ENCODE data around the gene UBXN11.

The UBXN11 gene

GRCh38 chr1:26290122-26290881 is 16.1 kb downstream of the UBXN11 start:
- Histone ChIP-seq H4K20me1 (ENCODE audit: insufficient read depth, low read length, poor library complexity, severe bottlenecking) (no peaks in the 10 kb centered on the region), H3K4me3 (ENCODE audit: low read length, poor library complexity, severe bottlenecking) (peak overlapping the region; percentile 69), H3F3A (ENCODE audit: low read depth) (peaks cover 31% of the 10 kb centered on the region), H3K9me3 (ENCODE audit: insufficient read depth, low read depth, low read length) (no peaks in the 10 kb centered on the region), H3K27me3 (ENCODE audit: insufficient read depth, low read length, poor library complexity, severe bottlenecking) (no peaks in the 10 kb centered on the region), H3K79me2 (ENCODE audit: insufficient read depth, low read length) (no peaks in the 10 kb centered on the region), H2AFZ (ENCODE audit: low read length) (no peak overlapping the region), H3K4me1 (ENCODE audit: insufficient read depth, low read length, poor library complexity, severe bottlenecking) (peaks cover 69% of the 10 kb centered on the region), H3K9ac (ENCODE audit: low read depth, low read length, poor library complexity, severe bottlenecking) (peak overlapping the region; percentile 88), H3K9me2 (replicated peaks; ENCODE audit: low read depth, low read length) (no peaks in the 10 kb centered on the region), H3K4me2 (ENCODE audit: low read depth, low read length, poor library complexity, severe bottlenecking) (peak overlapping the region; percentile 98), H3K36me3 (ENCODE audit: insufficient read depth, low read length) (no peaks in the 10 kb centered on the region)
- no peak for TF ChIP-seq CTCF (conservative IDR thresholded peaks at IDR 0.05; ENCODE audit: low read length)
- no peak for TF ChIP-seq EZH2phosphoT487 (IDR thresholded peaks at IDR 0.05; ENCODE audit: borderline replicate concordance)

- H3K36me3 ChIP-seq (ENCODE audit: insufficient read depth, low read length): no peaks in the 10 kb centered on the region
- H3K9ac ChIP-seq (ENCODE audit: low read depth, low read length, poor library complexity, severe bottlenecking): peak overlapping the region; percentile 88
- H3K79me2 ChIP-seq (ENCODE audit: insufficient read depth, low read length): no peaks in the 10 kb centered on the region
- no peaks in the 10 kb centered on the region for H3K9me2 ChIP-seq (replicated peaks; ENCODE audit: low read depth, low read length)
- no peak overlapping the region for H2AFZ ChIP-seq (ENCODE audit: low read length)
- H3K4me3 ChIP-seq (ENCODE audit: low read length, poor library complexity, severe bottlenecking): peak overlapping the region; percentile 69
- TF ChIP-seq CTCF (conservative IDR thresholded peaks at IDR 0.05; ENCODE audit: low read length): no peak; the same call in 1 of the 2 replicates
- no peak for TF ChIP-seq EZH2phosphoT487 (IDR thresholded peaks at IDR 0.05; ENCODE audit: borderline replicate concordance)
- H3K4me1 ChIP-seq (ENCODE audit: insufficient read depth, low read length, poor library complexity, severe bottlenecking): peaks cover 74% of the 10 kb centered on the region
- H4K20me1 ChIP-seq (ENCODE audit: insufficient read depth, low read length, poor library complexity, severe bottlenecking): no peaks in the 10 kb centered on the region
- H3F3A ChIP-seq (ENCODE audit: low read depth): peaks cover 31% of the 10 kb centered on the region
- no peaks in the 10 kb centered on the region for H3K9me3 ChIP-seq (ENCODE audit: insufficient read depth, low read depth, low read length)
- H3K27me3 ChIP-seq (ENCODE audit: insufficient read depth, low read length, poor library complexity, severe bottlenecking): no peaks in the 10 kb centered on the region
- H3K4me2 ChIP-seq (ENCODE audit: low read depth, low read length, poor library complexity, severe bottlenecking): peak overlapping the region; percentile 98
Measured at GRCh38 chr1:26289158-26290059, 17.0 kb downstream of the UBXN11 start.

GRCh38 chr1:26288311-26288941 is 18.0 kb downstream of the UBXN11 start:
- H3K27me3 ChIP-seq (ENCODE audit: insufficient read depth, low read length, poor library complexity, severe bottlenecking): no peaks in the 10 kb centered on the region
- H3K9me3 ChIP-seq (ENCODE audit: insufficient read depth, low read depth, low read length): no peaks in the 10 kb centered on the region
- TF ChIP-seq CTCF (conservative IDR thresholded peaks at IDR 0.05; ENCODE audit: low read length) (no peak), EZH2phosphoT487 (IDR thresholded peaks at IDR 0.05; ENCODE audit: borderline replicate concordance) (no peak)
- no peaks in the 10 kb centered on the region for H4K20me1 ChIP-seq (ENCODE audit: insufficient read depth, low read length, poor library complexity, severe bottlenecking)
- peaks cover 83% of the 10 kb centered on the region for H3K4me1 ChIP-seq (ENCODE audit: insufficient read depth, low read length, poor library complexity, severe bottlenecking)
- H3K9ac ChIP-seq (ENCODE audit: low read depth, low read length, poor library complexity, severe bottlenecking): peak overlapping the region; percentile 88
- H3K79me2 ChIP-seq (ENCODE audit: insufficient read depth, low read length): peaks cover 2% of the 10 kb centered on the region; the same call in 1 of the 2 replicates
- peaks cover 31% of the 10 kb centered on the region for H3F3A ChIP-seq (ENCODE audit: low read depth)
- H3K9me2 ChIP-seq (replicated peaks; ENCODE audit: low read depth, low read length): no peaks in the 10 kb centered on the region
- H3K4me2 ChIP-seq (ENCODE audit: low read depth, low read length, poor library complexity, severe bottlenecking): peak overlapping the region; percentile 98
- H2AFZ ChIP-seq (ENCODE audit: low read length): no peak overlapping the region
- no peaks in the 10 kb centered on the region for H3K36me3 ChIP-seq (ENCODE audit: insufficient read depth, low read length)
- peak overlapping the region; percentile 69 for H3K4me3 ChIP-seq (ENCODE audit: low read length, poor library complexity, severe bottlenecking)

All from Loucy (cell line).